Measurements from ENCODE around the gene TMEM44. TPM values are rescaled to one million over a fixed set of nuclear protein-coding genes. Genes with fewer than 3 reads are reported as not detected.

The TMEM44 gene
- polyA plus RNA-seq, 1 donor (not counting 4 experiments of a cell fraction or from before 2014, with no cell fraction given) = 13.3 TPM

GRCh38 chr3:194637066-194637465 is 3.8 kb upstream of the TMEM44 start:
- H3K4me3 ChIP-seq (ENCODE audit: control insufficient read depth in 2 of 3, extremely low read depth in 1 of 3, insufficient read depth in 2 of 3, low read depth in 1 of 3, low read length in 3 of 3) = no peak overlapping the region
- H3K27me3 ChIP-seq (ENCODE audit: control insufficient read depth, extremely low read depth, insufficient read depth, low read length) = no peaks in the 10 kb centered on the region
- H3K4me2 ChIP-seq (ENCODE audit: control insufficient read depth, extremely low read depth, insufficient read depth, low read depth, low read length) = no peak overlapping the region
- H3K9me1 ChIP-seq (ENCODE audit: control insufficient read depth, extremely low read depth, insufficient read depth, low read length) = no peaks in the 10 kb centered on the region
- FAIRE-seq (no peak), DNase-seq (ENCODE audit: low read depth, low spot score) (no peak)
- H3K9me3 ChIP-seq (ENCODE audit: control insufficient read depth, low read depth, low read length) = no peaks in the 10 kb centered on the region
- H3K4me1 ChIP-seq (ENCODE audit: control insufficient read depth, extremely low read depth, insufficient read depth, low read length) = no peaks in the 10 kb centered on the region
- H3K36me3 ChIP-seq (ENCODE audit: control insufficient read depth in 2 of 2, extremely low read depth in 1 of 2, insufficient read depth in 2 of 2, low read length in 2 of 2) = peaks cover 12 to 17% of the 10 kb centered on the region in 2 experiments
- no peak overlapping the region for H2AFZ ChIP-seq (ENCODE audit: control insufficient read depth, low read length)
- no peak overlapping the region for H3K9ac ChIP-seq (ENCODE audit: control insufficient read depth, extremely low read depth, insufficient read depth, low read length)
- no peaks in the 10 kb centered on the region for H4K20me1 ChIP-seq (ENCODE audit: control insufficient read depth, extremely low read depth, insufficient read depth, low read length)
- no peak for TF ChIP-seq CTCF (optimal IDR thresholded peaks at IDR 0.05 in 1 of 3, IDR thresholded peaks at IDR 0.05 in 1 of 3, conservative IDR thresholded peaks at IDR 0.05 in 1 of 3; ENCODE audit: extremely low read depth in 1 of 3, insufficient read depth in 2 of 3, low read length in 3 of 3)
- TF ChIP-seq EZH2 (IDR thresholded peaks at IDR 0.05; ENCODE audit: low read length) = no peak
- H3K27ac ChIP-seq (ENCODE audit: control insufficient read depth, insufficient read depth, low read length) = no peak overlapping the region
- H3K79me2 ChIP-seq (ENCODE audit: control insufficient read depth, insufficient read depth, low read length) = peaks cover 5% of the 10 kb centered on the region
- dilution Hi-C loops (cut with MboI; ENCODE audit: extremely low pct_ligation_motif_present, low sequenced_read_pairs) = no loop called here

- H4K20me1 ChIP-seq (ENCODE audit: control insufficient read depth, extremely low read depth, insufficient read depth, low read length) = no peaks in the 10 kb centered on the region
- H3K79me2 ChIP-seq (ENCODE audit: control insufficient read depth, insufficient read depth, low read length) = peaks cover 5% of the 10 kb centered on the region
- H3K4me3 ChIP-seq (ENCODE audit: control insufficient read depth in 2 of 3, extremely low read depth in 1 of 3, insufficient read depth in 2 of 3, low read depth in 1 of 3, low read length in 3 of 3) = peak overlapping the region; percentile 58 to 85 (median 78)
- no peaks in the 10 kb centered on the region for H3K27me3 ChIP-seq (ENCODE audit: control insufficient read depth, extremely low read depth, insufficient read depth, low read length)
- H3K4me1 ChIP-seq (ENCODE audit: control insufficient read depth, extremely low read depth, insufficient read depth, low read length) = no peaks in the 10 kb centered on the region
- H2AFZ ChIP-seq (ENCODE audit: control insufficient read depth, low read length) = peak overlapping the region; percentile 78
- FAIRE-seq = no peak
- no peaks in the 10 kb centered on the region for H3K9me1 ChIP-seq (ENCODE audit: control insufficient read depth, extremely low read depth, insufficient read depth, low read length)
- no peak for TF ChIP-seq EZH2 (IDR thresholded peaks at IDR 0.05; ENCODE audit: low read length)
- no peak for TF ChIP-seq CTCF (optimal IDR thresholded peaks at IDR 0.05 in 1 of 3, IDR thresholded peaks at IDR 0.05 in 1 of 3, conservative IDR thresholded peaks at IDR 0.05 in 1 of 3; ENCODE audit: extremely low read depth in 1 of 3, insufficient read depth in 2 of 3, low read length in 3 of 3)
- H3K27ac ChIP-seq (ENCODE audit: control insufficient read depth, insufficient read depth, low read length) = peak overlapping the region; percentile 52
- peak overlapping the region; percentile 74 for H3K9ac ChIP-seq (ENCODE audit: control insufficient read depth, extremely low read depth, insufficient read depth, low read length)
- peaks cover 0 to 4% of the 10 kb centered on the region in 2 experiments for H3K36me3 ChIP-seq (ENCODE audit: control insufficient read depth in 2 of 2, extremely low read depth in 1 of 2, insufficient read depth in 2 of 2, low read length in 2 of 2)
- H3K9me3 ChIP-seq (ENCODE audit: control insufficient read depth, low read depth, low read length) = peaks cover 4% of the 10 kb centered on the region
- no peak for DNase-seq (ENCODE audit: low read depth, low spot score)
- dilution Hi-C loops (cut with MboI; ENCODE audit: extremely low pct_ligation_motif_present, low sequenced_read_pairs) = no loop called here
- H3K4me2 ChIP-seq (ENCODE audit: control insufficient read depth, extremely low read depth, insufficient read depth, low read depth, low read length) = peak overlapping the region; percentile 82
Measured at GRCh38 chr3:194632809-194633348, 340 bp downstream of the TMEM44 start.
